ENCODE results near the gene UVRAG.
"Not testable (repeated sequence)": the region's sequence is repeated elsewhere in the genome, so short reads cannot be mapped to it uniquely, and the experiment has no call there.

Gene UVRAG

DNA sequence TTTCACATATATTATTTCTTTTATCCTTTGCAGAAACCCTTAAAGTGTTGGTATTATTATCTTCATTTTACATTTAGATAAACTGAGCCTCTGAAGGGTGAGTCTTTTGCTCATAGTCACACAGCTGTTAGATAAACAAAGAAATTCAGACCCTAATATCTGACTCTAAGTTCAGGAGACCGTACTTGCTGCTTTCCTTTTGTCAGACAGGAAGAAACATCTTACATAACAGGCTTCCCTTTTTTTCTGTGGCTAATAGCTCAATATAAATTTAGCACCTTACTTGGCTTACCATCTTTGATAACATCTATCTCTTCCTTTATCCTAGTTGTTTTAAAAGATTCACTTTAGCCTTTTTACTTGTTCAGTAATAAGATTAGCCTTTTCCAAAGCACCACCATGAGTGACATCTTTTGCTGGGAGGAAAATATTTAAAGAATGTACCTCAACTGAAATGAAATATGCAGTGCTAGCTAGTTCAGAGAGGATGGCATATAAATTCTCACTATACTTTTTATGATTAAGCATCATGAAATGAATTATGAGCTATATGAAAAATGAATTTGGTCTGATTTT is 262.7 kb downstream of the UVRAG start:
- DNase-seq, result no peak

DNA sequence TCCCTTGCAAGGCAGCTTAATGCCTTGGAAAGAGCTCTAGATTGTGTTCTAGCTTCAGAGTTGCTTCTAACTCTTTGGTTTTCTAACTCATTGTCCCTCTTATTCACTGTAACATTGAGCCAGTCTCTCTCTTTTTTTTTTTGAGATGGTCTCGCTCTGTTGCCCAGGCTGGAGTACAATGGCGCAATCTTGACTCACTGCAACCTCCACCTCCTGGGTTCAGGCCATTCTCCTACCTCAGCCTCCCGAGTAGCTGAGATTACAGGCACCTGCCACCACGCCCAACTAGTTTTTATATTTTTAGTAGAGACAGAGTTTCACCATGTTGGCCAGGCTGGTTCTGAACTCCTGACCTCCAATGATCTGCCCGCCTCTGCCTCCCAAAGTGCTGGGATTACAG is 266.1 kb downstream of the UVRAG start:
- not testable (repeated sequence) for DNase-seq

DNA sequence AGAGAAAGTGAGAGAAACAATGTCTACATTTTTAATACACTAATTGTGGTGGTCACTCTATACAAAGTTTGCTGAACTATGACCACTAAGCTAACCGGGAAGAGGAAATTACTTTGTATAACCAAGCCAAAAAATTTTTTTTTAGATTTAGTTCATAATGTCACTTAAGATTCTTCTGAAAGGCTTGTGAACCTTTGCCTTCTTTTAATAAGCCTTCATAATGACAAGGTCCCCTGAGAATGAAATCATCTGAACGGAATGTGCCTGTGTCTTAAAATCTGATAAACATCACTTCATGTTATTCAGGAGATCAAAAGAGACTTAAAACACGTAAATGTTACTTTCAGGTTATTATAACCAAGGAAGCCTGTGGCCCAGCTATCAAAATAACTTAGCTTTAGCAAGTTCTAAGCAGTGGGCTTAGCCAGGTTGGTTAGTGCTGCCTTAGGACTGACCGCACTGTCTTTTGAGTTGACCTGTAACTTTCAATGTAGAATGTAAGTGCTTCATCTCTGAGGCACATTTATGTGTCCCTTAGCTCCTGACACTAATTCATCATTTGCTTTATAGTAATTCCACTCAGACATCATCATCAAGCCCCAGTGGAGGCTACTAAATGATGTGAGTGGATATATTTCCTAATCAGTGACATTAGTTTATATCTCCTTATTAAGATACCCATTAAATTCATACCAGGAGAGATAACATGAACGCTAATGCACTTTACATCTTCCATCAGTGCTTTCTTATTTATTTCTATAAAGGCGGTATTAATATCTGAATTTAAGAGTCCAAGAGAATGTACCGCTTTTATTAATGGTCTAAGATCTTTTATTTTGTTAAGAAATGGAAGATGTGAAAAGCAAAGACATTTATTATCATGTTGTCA is 268.8 kb downstream of the UVRAG start:
- DNase-seq, result no peak

DNA sequence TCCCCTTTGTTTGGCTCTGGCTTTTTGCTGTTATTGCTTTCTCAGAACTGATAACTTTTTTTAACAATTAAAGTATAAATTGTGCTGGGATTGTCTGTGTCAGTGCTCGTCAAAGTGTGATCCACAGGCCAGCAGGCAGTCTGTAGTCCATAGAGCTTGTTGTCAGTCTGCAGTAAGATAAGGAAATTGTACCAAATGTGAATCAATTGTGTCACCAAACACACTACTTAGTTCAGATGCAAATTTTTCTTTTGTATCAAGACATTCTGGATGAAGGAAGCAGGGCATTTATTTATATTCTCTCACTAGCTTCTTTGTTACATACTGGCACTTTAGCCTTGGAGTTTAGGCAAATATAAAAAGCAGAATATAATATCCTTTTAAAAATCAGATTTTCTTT is 270.3 kb downstream of the UVRAG start:
- DNase-seq, result no peak

DNA sequence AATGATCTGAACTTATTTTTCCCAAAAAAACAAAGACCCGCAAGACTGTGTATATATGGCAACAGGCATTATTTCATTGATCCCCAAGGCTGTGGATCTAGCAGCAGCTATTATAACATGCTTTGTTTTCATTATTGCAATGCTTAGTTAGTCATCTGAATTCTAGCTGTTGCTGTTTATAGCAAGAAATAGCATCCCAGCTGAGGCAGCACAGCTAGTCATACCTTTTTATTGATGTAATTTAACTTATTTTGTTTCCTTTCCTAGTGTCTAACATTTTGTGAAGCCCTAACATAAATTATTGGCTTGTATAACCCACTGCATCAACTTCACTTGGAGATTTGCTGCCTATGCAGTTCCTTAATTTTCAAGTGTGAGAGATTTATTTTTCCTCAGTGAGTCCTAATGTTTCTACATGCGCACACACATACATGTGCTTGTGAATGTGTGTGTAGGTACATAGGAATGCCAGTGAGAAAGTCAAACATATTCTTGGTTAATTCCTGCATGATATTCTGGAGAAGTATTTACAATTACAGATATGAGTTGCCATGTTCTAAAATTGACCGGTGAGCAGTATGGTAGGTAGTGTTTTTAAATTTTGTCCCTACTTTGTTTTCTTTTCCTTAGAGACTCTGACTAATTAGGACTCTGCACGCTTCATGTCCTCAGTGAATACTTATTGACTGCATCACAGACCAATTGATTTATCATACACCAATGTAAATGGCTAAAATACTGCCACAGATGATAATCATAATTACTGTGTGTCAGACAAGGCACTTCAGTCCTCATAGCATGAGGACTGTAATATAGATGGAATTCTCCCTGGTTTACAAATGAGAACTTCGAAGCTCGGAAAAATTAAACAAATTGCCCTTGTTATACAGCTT is 272.0 kb downstream of the UVRAG start:
- no peak for DNase-seq

DNA sequence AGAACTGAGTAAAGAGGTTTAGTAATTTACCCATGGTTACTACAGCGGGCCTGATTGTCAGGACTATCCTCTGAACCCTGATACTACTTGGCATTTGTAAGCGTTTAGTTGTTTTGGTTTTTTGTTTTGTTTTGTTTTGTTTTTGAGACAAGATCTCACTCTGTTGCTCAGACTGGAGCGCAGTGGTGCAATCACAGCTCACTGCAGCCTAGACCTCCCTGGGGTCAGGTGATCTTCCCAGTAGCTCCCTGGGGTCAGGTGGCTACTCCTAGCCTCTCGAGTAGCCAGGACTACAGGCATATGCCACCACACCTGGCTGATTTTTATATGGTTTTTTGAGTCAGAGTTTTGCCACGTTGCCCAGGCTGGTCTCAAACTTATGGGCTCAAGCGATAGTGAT is 272.7 kb downstream of the UVRAG start:
- no peak for DNase-seq

GRCh38 chr11:76088511-76088910 is 273.5 kb downstream of the UVRAG start:
- no peak for DNase-seq

- DNase-seq, result no peak
These were observed 275.2 kb downstream of the UVRAG start for GRCh38 chr11:76090174-76090573.

DNA sequence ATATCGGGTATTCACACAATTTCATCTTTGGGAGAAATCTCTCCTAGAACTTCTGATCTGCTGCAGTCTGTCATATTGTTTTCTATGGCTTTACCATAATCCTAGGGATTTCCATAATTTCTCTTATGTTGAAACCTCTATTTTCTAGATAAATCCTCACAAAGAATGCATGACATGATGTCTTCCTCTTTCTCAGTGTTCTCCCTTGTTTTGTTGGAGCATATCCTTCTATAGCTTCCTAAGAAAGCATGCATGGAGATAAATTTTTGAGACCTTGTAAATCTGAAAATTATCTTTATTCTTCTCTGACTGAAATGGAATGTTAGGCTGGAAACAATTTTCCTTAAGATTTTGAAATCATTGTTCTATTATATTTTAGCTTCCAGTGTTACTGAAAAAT is 275.8 kb downstream of the UVRAG start:
- no peak for DNase-seq

- DNase-seq, result no peak
These were observed 279.7 kb downstream of the UVRAG start for GRCh38 chr11:76094740-76095139.

DNA sequence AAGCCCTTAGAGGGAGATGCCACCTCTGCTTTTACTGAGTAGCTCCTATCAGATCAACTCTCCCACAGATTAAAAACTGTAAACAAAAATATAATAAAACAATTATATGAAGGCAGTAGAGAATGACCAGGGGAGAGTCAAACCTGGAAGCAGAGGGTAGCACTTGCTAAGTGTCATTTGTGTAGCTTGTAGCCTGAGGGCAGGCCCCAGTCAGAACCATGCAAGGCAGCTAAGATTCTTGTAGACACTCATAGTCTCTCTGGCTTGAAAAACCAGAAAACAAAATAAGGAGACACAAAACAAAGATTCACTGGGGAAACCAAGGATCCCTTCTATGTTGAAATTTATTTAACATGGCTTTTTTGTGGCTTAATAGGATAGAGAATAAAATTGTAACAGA is 280.9 kb downstream of the UVRAG start:
- DNase-seq, result no peak

DNA sequence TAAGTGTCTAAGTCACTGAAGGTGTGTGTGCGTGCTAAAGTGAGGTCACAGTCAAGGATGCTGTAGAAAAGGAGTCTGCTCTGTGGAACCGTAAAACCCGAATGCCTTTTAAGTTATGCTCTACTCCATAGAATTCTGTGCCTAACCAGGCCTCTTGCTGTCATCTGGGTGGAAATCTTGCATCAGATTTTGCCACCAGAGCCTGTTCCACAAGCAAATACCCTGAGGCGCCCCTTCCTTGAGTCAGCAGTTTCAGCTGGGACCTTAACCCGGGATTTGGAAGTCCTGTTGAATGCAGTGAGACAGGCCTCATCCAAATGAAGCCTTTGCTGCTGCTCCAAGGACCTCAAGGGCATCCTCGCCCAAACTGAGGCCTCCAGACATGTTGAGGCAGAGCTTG is 281.5 kb downstream of the UVRAG start:
- DNase-seq, result no peak

- DNase-seq, result no peak
These were observed 287.8 kb downstream of the UVRAG start for GRCh38 chr11:76102802-76103201.

DNA sequence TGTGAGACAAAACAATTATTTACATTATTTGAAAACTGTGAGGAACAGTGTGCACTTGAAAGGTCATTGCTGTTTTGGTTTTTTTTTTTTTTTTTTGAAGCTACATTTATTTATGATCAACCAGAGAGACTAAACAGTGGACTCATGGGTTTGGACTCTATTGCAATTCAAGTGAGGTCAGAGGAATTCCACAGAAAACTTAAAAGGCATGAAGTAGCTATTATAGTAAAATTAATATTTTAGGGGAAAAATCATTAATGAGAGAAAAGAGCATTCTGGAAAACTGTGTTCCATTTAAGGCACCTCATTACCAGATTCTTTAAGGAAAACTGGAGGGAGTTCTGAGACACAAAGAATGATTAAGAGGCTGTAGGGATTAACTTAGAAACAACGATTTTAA is 288.4 kb downstream of the UVRAG start:
- no peak for DNase-seq

DNA sequence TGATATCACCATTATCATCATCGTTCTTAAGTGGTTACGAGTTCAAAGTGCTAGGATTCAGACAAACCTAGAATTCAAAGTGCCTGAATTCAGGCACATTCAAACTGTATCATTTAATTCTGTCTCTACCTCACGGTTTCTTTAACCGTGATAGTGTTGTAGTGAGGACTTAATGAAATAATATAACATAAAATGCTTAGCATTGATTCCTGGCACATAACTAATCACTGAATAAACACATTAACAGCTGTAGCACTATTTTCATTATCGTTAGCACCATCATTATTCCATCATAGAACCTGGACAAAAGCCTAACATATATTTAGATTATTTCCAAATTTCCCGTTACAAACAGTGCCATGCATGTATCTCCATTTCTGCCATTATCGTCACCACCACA is 289.3 kb downstream of the UVRAG start:
- no peak for DNase-seq

DNA sequence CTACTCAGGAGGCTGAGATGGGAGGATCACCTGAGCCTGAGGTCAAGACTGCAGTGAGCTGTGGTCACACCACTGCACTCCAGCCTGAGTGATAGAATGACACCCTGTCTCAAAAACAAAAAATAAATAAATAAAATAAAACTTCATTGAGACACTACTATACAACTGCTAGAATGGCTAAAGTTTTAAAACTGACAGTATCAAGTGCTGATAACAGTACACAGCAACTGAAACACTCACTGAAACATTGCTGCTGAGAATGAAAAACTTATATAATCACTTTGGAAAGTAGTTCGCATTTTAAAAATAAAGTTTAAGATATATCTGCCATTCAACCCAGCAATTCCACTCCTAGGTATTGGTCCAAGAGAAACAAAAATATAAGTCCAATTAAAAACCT is 290.6 kb downstream of the UVRAG start:
- DNase-seq, result no peak

GRCh38 chr11:76107971-76108370 is 293.0 kb downstream of the UVRAG start:
- DNase-seq, result no peak

- no peak for DNase-seq
These were observed 299.2 kb downstream of the UVRAG start for GRCh38 chr11:76114238-76114637.

GRCh38 chr11:76115555-76115954 is 300.5 kb downstream of the UVRAG start:
- no peak for DNase-seq

DNA sequence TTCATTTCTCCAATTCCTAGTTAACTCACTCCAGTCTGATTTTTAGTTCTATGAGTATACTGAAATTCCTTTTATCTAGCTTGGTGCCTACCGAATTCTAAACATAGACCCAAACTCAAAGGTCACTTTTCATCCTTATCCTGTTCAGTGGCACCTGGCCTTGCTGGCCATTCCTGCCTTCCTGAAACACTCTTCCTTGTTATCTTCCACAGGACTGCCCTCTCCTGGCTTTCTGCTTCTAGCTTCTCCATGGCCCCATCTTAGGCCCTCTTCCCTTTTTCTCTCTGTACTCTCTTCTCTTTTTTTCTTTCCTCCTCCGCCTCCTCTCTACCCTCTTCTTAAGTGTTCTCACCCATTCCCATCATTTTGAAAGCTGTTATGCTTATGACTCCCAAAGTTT is 304.0 kb downstream of the UVRAG start:
- no peak for DNase-seq

GRCh38 chr11:76119779-76120178 is 304.8 kb downstream of the UVRAG start:
- DNase-seq, result no peak

GRCh38 chr11:76120513-76121101 is 305.6 kb downstream of the UVRAG start:
- no peak for DNase-seq

DNA sequence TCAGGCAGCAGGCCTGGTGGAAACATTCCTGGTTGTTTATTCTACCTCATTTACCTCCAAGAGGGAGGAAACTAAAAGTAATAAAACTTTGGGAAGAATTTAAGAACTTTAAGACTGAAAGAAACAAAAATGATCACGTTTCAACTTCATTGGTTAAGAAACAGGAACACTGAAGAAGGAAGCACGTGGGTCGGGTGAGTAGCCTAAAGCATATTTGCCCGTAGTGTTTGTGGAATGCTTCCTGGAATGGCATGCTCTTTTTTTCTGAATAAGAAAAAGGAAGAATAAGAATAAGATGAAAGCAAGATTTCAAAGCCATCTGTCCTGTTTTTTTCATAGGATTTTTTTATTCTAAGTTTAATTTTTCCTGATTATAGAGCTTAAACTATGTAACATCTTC is 308.2 kb downstream of the UVRAG start:
- no peak for DNase-seq
